Measurements from ENCODE around the gene DUS1L.
A peak's percentile ranks its signal among the peaks of the same experiment; 100 is the strongest.
"Not testable (repeated sequence)": the region's sequence is repeated elsewhere in the genome, so short reads cannot be mapped to it uniquely, and the experiment has no call there.

The DUS1L gene

DNA sequence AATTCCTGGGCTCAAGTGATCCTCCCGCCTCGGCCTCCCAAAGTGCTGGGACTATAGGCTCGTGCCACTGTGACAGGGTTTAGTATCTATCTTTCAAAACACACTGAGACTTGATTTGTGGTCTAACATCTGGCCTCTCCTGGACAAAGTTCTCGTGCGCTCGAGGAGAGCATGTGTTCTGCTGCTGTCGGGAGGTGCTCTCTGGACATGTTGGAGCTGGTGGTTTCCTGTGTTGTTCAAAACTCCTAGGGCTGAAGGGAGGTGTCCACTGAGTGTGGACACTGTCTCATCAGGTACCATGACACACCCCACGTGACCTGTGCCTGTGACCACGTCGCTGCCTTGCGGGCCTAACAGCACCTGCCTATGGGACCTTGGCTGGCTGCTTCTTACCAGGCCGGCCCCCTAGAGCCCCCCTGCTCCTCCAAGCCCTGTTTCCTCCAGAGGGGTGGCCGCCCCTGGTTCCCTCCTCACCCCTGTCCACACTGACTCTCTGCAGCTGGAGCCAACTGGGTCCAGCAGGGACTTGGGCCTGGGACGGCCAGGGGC lies 19.6 kb downstream of the DUS1L start:
- no peak for TF ChIP-seq CTCF (IDR thresholded peaks at IDR 0.05)
- no peak for TF ChIP-seq ZFX (IDR thresholded peaks at IDR 0.05; ENCODE audit: borderline replicate concordance)
- no peak overlapping the region for H3K27ac ChIP-seq

GRCh38 chr17:82043507-82043906 lies 22.1 kb downstream of the DUS1L start:
- H3K27ac ChIP-seq: no peak overlapping the region
- TF ChIP-seq ZFX (IDR thresholded peaks at IDR 0.05; ENCODE audit: borderline replicate concordance): no peak
- no peak for TF ChIP-seq CTCF (IDR thresholded peaks at IDR 0.05)

GRCh38 chr17:82042649-82043048 lies 23.0 kb downstream of the DUS1L start:
- TF ChIP-seq ZFX (IDR thresholded peaks at IDR 0.05; ENCODE audit: borderline replicate concordance): no peak
- TF ChIP-seq CTCF (IDR thresholded peaks at IDR 0.05): no peak
- H3K27ac ChIP-seq: no peak overlapping the region

DNA sequence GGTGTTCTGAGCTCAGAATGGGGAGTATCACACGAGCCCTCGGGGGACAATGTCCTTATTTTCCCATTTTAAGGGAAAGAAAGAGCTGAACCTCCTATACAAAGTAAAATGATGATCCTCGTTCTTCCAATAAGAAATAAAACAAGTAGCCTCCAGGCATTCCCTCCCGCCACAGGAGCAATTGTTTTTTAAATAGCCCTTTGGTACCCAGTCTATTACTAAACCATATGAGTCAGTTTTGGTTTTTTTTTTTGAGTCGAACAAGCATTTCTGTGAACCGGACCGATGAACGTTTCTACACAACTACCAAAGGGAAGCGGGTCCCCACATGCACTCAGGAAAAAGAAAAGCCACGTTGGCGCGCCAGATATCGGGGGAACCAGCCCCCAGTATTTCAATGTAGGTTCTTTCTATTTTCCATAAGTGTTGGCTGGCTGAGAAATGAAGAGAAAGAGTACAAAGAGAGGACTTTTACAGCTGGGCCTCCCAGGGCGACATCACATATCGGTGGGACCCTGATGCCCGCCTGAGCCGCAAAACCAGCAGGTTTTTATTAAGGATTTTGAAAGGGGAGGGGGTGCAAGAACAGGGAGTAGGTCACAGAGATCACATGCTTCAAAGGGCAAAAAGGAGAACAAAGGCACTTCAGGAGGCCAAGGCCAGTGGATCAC lies 24.3 kb downstream of the DUS1L start:
- no peak overlapping the region for H3K27ac ChIP-seq
- TF ChIP-seq CTCF (IDR thresholded peaks at IDR 0.05) (no peak), ZFX (IDR thresholded peaks at IDR 0.05; ENCODE audit: borderline replicate concordance) (no peak)

GRCh38 chr17:82039695-82040299 lies 25.8 kb downstream of the DUS1L start:
- TF ChIP-seq ZFX (IDR thresholded peaks at IDR 0.05; ENCODE audit: borderline replicate concordance): no peak
- no peak for TF ChIP-seq CTCF (IDR thresholded peaks at IDR 0.05)
- H3K27ac ChIP-seq: no peak overlapping the region

GRCh38 chr17:82038796-82039409 lies 26.7 kb downstream of the DUS1L start:
- not testable (repeated sequence) for H3K27ac ChIP-seq

- no peak for TF ChIP-seq CTCF (IDR thresholded peaks at IDR 0.05)
- H3K27ac ChIP-seq: peak overlapping the region; percentile 97
These were observed 27.8 kb downstream of the DUS1L start for GRCh38 chr17:82037889-82038195.

All from 22Rv1 (cell line).